Thyroid gland (tissue), 4 donors: ENCODE results near the gene PIGV.

ENCODE experiments used
- CTCF ChIP-seq, 6 experiments: fragments of 200-600 bp in 3 of 6; fragments of 450-650 bp in 3 of 6; sonication (generic) in 3 of 6; IDR thresholded peaks; one replicate each; pipeline ENCODE4 v1.5.1; 2016 to 2019; ENCODE audit warnings: antibody characterized with exemption in 6 of 6, mild to moderate bottlenecking in 2 of 6, inconsistent platforms in 1 of 6, moderate library complexity in 1 of 6
- POLR2A ChIP-seq, 2 donors: fragments of 450-650 bp; IDR thresholded peaks; one replicate each; pipeline ENCODE4 v1.6.1; 2017; ENCODE audit warnings: antibody characterized with exemption in 2 of 2, mild to moderate bottlenecking in 2 of 2, moderate library complexity in 1 of 2

GRCh38 chr1:26827663-26828062, 39.9 kb downstream of the PIGV start:
- peak in 1 of 2 donors; percentile 40 for TF ChIP-seq POLR2A (IDR thresholded peaks at IDR 0.05)
- no peak for TF ChIP-seq CTCF (IDR thresholded peaks at IDR 0.05)
